ENCODE results near the gene DTX1. TPM values are rescaled to one million over a fixed set of nuclear protein-coding genes. Genes with fewer than 3 reads are reported as not detected.
A peak's percentile ranks its signal among the peaks of the same experiment; 100 is the strongest.
"Not testable (repeated sequence)": the region's sequence is repeated elsewhere in the genome, so short reads cannot be mapped to it uniquely, and the experiment has no call there.

The DTX1 gene
- total and polyA plus RNA-seq, 7 experiments from 2014 or later = 0.80 to 15.8 (median 4.5) TPM; not detected in 1

GRCh38 chr12:113117684-113118083 is 61.2 kb downstream of the DTX1 start:
- intact Hi-C loops (cut with micrococcal nuclease); H3K36me3 ChIP-seq (ENCODE audit: control insufficient read depth in 2 of 3, insufficient read depth in 3 of 3, low read length in 3 of 3); H3K4me3 ChIP-seq (ENCODE audit: low read length); DNase-seq; H3K27me3 ChIP-seq (ENCODE audit: control insufficient read depth in 2 of 2, insufficient read depth in 2 of 2, low read length in 2 of 2); H3K27me3 Mint-ChIP-seq; H3K4me1 Mint-ChIP-seq; H3K36me3 Mint-ChIP-seq; H3K4me3 Mint-ChIP-seq; H3K9me3 Mint-ChIP-seq; H3K27ac Mint-ChIP-seq; ATAC-seq; H3K4me1 ChIP-seq (ENCODE audit: control insufficient read depth in 2 of 2, insufficient read depth in 2 of 2, low read length in 2 of 2); H3K27ac ChIP-seq (ENCODE audit: low read depth, low read length); H3K9me3 ChIP-seq (ENCODE audit: control insufficient read depth in 2 of 3, low read length in 3 of 3): not testable (repeated sequence)
- ChIA-PET CTCF (interaction anchor here (0.6 kb wide), 2 partner anchors 187 to 994 kb away, joined by 3 read pairs; no protein-coding TSS in a partner anchor), POLR2A (interaction anchor here (0.6 kb wide), 1 partner anchor 16 kb away, joined by 3 read pairs; no protein-coding TSS in a partner anchor)

- H3K36me3 ChIP-seq (ENCODE audit: control insufficient read depth in 2 of 3, insufficient read depth in 3 of 3, low read length in 3 of 3) = no peaks in the 10 kb centered on the region
- no peaks in the 10 kb centered on the region for H3K9me3 ChIP-seq (ENCODE audit: control insufficient read depth in 2 of 3, low read length in 3 of 3)
- DNase-seq (no peak), ATAC-seq (no peak)
- Mint-ChIP-seq H3K4me1 (no peaks in the 10 kb centered on the region), H3K36me3 (peaks cover 0 to 6% (median 5%) of the 10 kb centered on the region in 5 donors), H3K27me3 (no peaks in the 10 kb centered on the region), H3K9me3 (peaks cover 0 to 5% (median 3%) of the 10 kb centered on the region in 11 donors), H3K27ac (no peak overlapping the region), H3K4me3 (no peak overlapping the region)
- no peak overlapping the region for H3K4me3 ChIP-seq (ENCODE audit: low read length)
- no peaks in the 10 kb centered on the region for H3K4me1 ChIP-seq (ENCODE audit: control insufficient read depth in 2 of 2, insufficient read depth in 2 of 2, low read length in 2 of 2)
- no peak overlapping the region for H3K27ac ChIP-seq (ENCODE audit: low read depth, low read length)
- intact Hi-C loops (cut with micrococcal nuclease) = no loop called here
- POLR2A ChIA-PET = interaction anchor here (0.6 kb wide), 1 partner anchor 16 kb away, joined by 3 read pairs; no protein-coding TSS in a partner anchor
- H3K27me3 ChIP-seq (ENCODE audit: control insufficient read depth in 2 of 2, insufficient read depth in 2 of 2, low read length in 2 of 2) = no peaks in the 10 kb centered on the region
- CTCF ChIA-PET = interaction anchor here (0.6 kb wide), 2 partner anchors 188 to 994 kb away, joined by 3 read pairs; no protein-coding TSS in a partner anchor
Observed at GRCh38 chr12:113118142-113118541, 61.6 kb downstream of the DTX1 start.

- ChIA-PET CTCF (no interaction called here), POLR2A (interaction anchor here (1.4 kb wide), 1 partner anchor 33 kb away, joined by 3 read pairs; no protein-coding TSS in a partner anchor)
- no peak overlapping the region for H3K27ac ChIP-seq (ENCODE audit: low read depth, low read length)
- Mint-ChIP-seq H3K27me3 (no peaks in the 10 kb centered on the region), H3K9me3 (peaks cover 0 to 13% (median 6%) of the 10 kb centered on the region in 11 donors), H3K4me3 (no peak overlapping the region), H3K36me3 (peaks cover 0 to 13% (median 8%) of the 10 kb centered on the region in 5 donors), H3K4me1 (no peaks in the 10 kb centered on the region), H3K27ac (no peak overlapping the region)
- no peak for DNase-seq
- no peak for ATAC-seq
- H3K4me3 ChIP-seq (ENCODE audit: low read length) = no peak overlapping the region
- H3K36me3 ChIP-seq (ENCODE audit: control insufficient read depth in 2 of 3, insufficient read depth in 3 of 3, low read length in 3 of 3) = no peaks in the 10 kb centered on the region
- H3K4me1 ChIP-seq (ENCODE audit: control insufficient read depth in 2 of 2, insufficient read depth in 2 of 2, low read length in 2 of 2) = no peaks in the 10 kb centered on the region
- no peaks in the 10 kb centered on the region for H3K9me3 ChIP-seq (ENCODE audit: control insufficient read depth in 2 of 3, low read length in 3 of 3)
- H3K27me3 ChIP-seq (ENCODE audit: control insufficient read depth in 2 of 2, insufficient read depth in 2 of 2, low read length in 2 of 2) = no peaks in the 10 kb centered on the region
- intact Hi-C loops (cut with micrococcal nuclease) = no loop called here
Observed at GRCh38 chr12:113119980-113120669, 63.6 kb downstream of the DTX1 start.

DNA sequence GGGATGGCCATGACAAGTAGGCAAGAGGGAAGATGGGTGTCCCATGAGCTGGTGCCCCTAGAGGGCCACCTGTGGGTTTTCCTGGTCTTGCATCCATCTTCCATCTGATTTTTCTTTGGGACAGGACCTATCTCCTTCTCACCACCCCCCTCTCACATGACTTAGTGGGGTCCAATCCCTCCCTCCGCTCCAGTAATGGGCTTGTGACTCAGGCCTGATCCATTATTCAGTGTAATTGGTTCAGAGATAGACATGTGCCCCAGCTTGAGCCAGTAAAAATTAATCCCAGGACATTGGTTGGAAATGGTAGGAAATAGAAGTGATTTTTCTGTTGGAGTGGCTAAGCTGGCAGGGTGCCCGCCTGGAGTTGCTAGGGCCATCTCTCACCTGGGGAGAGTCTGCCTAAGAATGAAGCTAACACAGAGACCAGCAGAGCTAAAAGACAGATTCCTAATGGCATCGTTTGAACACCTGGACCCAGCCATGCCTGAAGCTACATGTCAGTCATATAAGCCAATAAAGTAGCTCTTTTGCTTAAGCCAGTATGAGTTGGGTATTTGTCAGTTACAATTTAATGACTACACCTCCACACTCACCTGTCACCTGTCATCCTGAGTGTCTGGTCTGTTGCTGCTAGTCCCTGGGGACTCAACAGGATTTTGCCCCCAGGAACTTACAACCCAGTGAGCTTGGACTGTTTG is 64.3 kb downstream of the DTX1 start:
- Histone ChIP-seq H3K27me3 (ENCODE audit: control insufficient read depth in 2 of 2, insufficient read depth in 2 of 2, low read length in 2 of 2) (no peaks in the 10 kb centered on the region), H3K9me3 (ENCODE audit: control insufficient read depth in 2 of 3, low read length in 3 of 3) (no peaks in the 10 kb centered on the region), H3K4me1 (ENCODE audit: control insufficient read depth in 2 of 2, insufficient read depth in 2 of 2, low read length in 2 of 2) (no peaks in the 10 kb centered on the region), H3K4me3 (ENCODE audit: low read length) (no peak overlapping the region), H3K36me3 (ENCODE audit: control insufficient read depth in 2 of 3, insufficient read depth in 3 of 3, low read length in 3 of 3) (no peaks in the 10 kb centered on the region), H3K27ac (ENCODE audit: low read depth, low read length) (no peak overlapping the region)
- CTCF ChIA-PET = no interaction called here
- DNase-seq (no peak), ATAC-seq (no peak)
- intact Hi-C loops (cut with micrococcal nuclease) = no loop called here
- no peaks in the 10 kb centered on the region for H3K27me3 Mint-ChIP-seq
- no peak overlapping the region for H3K4me3 Mint-ChIP-seq
- no peaks in the 10 kb centered on the region for H3K4me1 Mint-ChIP-seq
- POLR2A ChIA-PET = interaction anchor here (1.4 kb wide), 1 partner anchor 32 kb away, joined by 3 read pairs; no protein-coding TSS in a partner anchor
- peaks cover 0 to 13% (median 8%) of the 10 kb centered on the region in 5 donors for H3K36me3 Mint-ChIP-seq
- peaks cover 0 to 13% (median 6%) of the 10 kb centered on the region in 11 donors for H3K9me3 Mint-ChIP-seq
- H3K27ac Mint-ChIP-seq = no peak overlapping the region

- Histone ChIP-seq H3K9me3 (ENCODE audit: control insufficient read depth in 2 of 3, low read length in 3 of 3) (no peaks in the 10 kb centered on the region), H3K27me3 (ENCODE audit: control insufficient read depth in 2 of 2, insufficient read depth in 2 of 2, low read length in 2 of 2) (no peaks in the 10 kb centered on the region), H3K27ac (ENCODE audit: low read depth, low read length) (no peak overlapping the region), H3K36me3 (ENCODE audit: control insufficient read depth in 2 of 3, insufficient read depth in 3 of 3, low read length in 3 of 3) (no peaks in the 10 kb centered on the region), H3K4me1 (ENCODE audit: control insufficient read depth in 2 of 2, insufficient read depth in 2 of 2, low read length in 2 of 2) (no peaks in the 10 kb centered on the region), H3K4me3 (ENCODE audit: low read length) (no peak overlapping the region)
- ChIA-PET POLR2A (interaction anchor here (0.5 kb wide), 1 partner anchor 868 kb away, joined by 3 read pairs; no protein-coding TSS in a partner anchor), CTCF (no interaction called here)
- Mint-ChIP-seq H3K36me3 (peaks cover 0 to 12% (median 6%) of the 10 kb centered on the region in 5 donors), H3K9me3 (peaks cover 0 to 12% (median 5%) of the 10 kb centered on the region in 11 donors), H3K27ac (no peak overlapping the region), H3K4me1 (peaks cover 0 to 11% (median 7%) of the 10 kb centered on the region in 7 donors), H3K27me3 (peaks cover 0 to 4% (median 0%) of the 10 kb centered on the region in 5 donors), H3K4me3 (no peak overlapping the region)
- ATAC-seq (no peak), DNase-seq (no peak)
- intact Hi-C loops (cut with micrococcal nuclease) = no loop called here
Observed at GRCh38 chr12:113127791-113128199, 71.3 kb downstream of the DTX1 start.

DNA sequence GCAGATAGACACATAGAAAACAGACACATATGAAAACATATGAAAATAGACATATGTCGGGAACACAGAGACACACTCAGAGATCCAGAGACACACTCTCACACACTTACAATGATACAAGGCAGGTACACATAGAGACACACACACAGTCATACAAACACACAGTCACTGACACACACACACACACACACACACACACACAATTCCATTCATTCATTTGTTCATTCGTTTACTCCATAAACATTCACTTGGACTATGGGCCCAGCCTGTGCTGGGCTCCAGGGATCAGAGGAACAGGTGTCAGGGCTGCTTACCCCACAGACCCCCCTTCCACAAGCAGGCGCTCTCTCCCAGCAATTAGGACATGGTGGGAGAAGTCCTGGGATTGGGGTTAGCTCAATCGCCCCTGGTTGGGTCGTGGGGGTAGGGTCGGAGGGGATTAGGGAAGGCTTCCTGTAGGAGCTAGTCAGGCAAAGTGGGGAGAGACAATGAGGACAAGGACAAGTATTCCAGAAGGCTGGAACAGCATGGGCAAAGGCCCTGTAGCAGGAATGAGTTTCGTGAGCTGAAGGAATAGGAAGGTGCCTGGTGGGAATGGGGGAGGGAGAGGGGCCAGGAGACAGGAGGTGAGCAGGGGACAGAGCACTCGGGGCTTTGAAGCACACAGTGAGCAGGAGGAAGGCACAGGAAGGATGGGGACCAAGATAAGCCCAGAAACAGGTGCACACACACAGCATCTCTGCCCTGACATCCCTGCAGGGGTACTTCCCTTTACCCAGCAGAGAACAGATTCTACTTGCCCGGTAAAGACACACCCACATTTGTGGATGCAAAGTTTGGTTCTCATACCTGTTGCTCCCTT is 72.5 kb downstream of the DTX1 start:
- Mint-ChIP-seq H3K36me3 (peaks cover 0 to 4% (median 0%) of the 10 kb centered on the region in 5 donors), H3K4me3 (no peak overlapping the region), H3K27me3 (peaks cover 0 to 4% (median 0%) of the 10 kb centered on the region in 5 donors), H3K4me1 (peaks cover 0 to 11% (median 7%) of the 10 kb centered on the region in 7 donors), H3K27ac (peak overlapping the region in 3 of 9 donors; percentile 2 to 36 (median 17)), H3K9me3 (peaks cover 0 to 4% (median 0%) of the 10 kb centered on the region in 11 donors)
- Histone ChIP-seq H3K27ac (ENCODE audit: low read depth, low read length) (no peak overlapping the region), H3K27me3 (ENCODE audit: control insufficient read depth in 2 of 2, insufficient read depth in 2 of 2, low read length in 2 of 2) (no peaks in the 10 kb centered on the region), H3K4me3 (ENCODE audit: low read length) (no peak overlapping the region), H3K4me1 (ENCODE audit: control insufficient read depth in 2 of 2, insufficient read depth in 2 of 2, low read length in 2 of 2) (no peaks in the 10 kb centered on the region), H3K36me3 (ENCODE audit: control insufficient read depth in 2 of 3, insufficient read depth in 3 of 3, low read length in 3 of 3) (no peaks in the 10 kb centered on the region), H3K9me3 (ENCODE audit: control insufficient read depth in 2 of 3, low read length in 3 of 3) (no peaks in the 10 kb centered on the region)
- ChIA-PET CTCF (interaction anchor here (1.2 kb wide), 1 partner anchor 10 kb away, joined by 3 read pairs; no protein-coding TSS in a partner anchor), POLR2A (interaction anchor here (0.7 kb wide), 1 partner anchor 121 kb away, joined by 3 read pairs; no protein-coding TSS in a partner anchor)
- intact Hi-C loops (cut with micrococcal nuclease) = no loop called here
- no peak for DNase-seq
- no peak for ATAC-seq
